WERI-Rb-1 (cell line): Measurements from ENCODE around the gene SLC34A3.

ENCODE experiments used
- DNase-seq: peaks from one replicate; pipeline ENCODE4 v3.0.0-alpha.2; 2020
- H3K27ac ChIP-seq: fragments of 250-450 bp; sonication (Bioruptor Pico); 2 replicates; pipeline ENCODE4 v1.5.1; 2020; ENCODE audit warnings: mild to moderate bottlenecking, moderate library complexity
- H3K27me3 ChIP-seq: fragments of 250-450 bp; sonication (Bioruptor Pico); 2 replicates; pipeline ENCODE4 v1.5.1; 2021; ENCODE audit warnings: mild to moderate bottlenecking, low read depth, moderate library complexity; ENCODE audit not compliant: insufficient read depth, severe bottlenecking
- H3K36me3 ChIP-seq: fragments of 250-450 bp; sonication (Bioruptor Pico); 2 replicates; pipeline ENCODE4 v1.5.1; 2020; ENCODE audit warnings: mild to moderate bottlenecking, moderate library complexity
- H3K4me3 ChIP-seq: 2 replicates; pipeline ENCODE4 v1.5.1; 2011; ENCODE audit warnings: low read depth, mild to moderate bottlenecking, control low read depth, low read length
- H3K9me3 ChIP-seq: fragments of 250-450 bp; sonication (Bioruptor Pico); 2 replicates; pipeline ENCODE4 v1.5.1; 2021; ENCODE audit warnings: mild to moderate bottlenecking, moderate library complexity; ENCODE audit not compliant: severe bottlenecking
- CTCF ChIP-seq: IDR thresholded peaks from 2 replicates; pipeline ENCODE4 v1.5.1; 2011; ENCODE audit warnings: low read depth, mild to moderate bottlenecking, control low read depth, inconsistent platforms, low read length

SLC34A3 gene

DNA sequence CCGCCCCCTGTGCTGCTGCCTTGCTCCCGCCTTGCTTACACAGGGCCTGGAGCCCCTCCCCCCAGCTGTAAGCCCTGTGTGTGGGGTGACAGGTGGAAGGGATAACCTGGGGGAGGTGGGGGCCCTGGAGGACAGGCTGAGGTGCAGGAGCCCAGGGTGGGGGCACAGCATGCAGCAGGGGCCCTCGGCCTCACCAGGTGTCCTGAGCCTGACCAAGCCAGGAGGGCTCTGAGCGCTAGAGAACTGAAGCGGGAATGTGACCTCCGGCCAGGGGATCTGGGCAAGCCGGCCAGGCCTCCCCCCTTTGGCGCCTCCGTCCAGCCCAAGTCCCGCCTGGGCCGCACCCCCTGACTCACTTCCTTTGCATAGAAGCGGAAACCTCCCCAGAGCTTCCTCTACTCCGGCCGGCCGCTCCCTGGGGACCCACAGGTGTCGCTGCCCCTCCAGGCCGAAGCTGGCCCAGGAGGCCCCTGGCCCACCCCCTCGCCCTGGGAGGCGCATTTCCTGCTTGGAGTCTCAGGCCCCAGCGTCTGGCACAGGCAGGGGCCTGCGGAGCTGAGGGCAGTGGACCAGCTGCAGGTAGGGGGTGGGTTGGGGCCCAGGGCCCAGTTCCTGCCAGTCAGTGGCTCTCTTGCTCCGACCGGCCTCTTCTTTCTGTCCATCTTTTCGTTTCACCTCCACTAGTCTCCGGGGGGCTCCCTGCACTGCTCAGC is 46.8 kb downstream of the SLC34A3 start, which contains the start of gene TOR4A:
Gene TOR4A, plus strand, starts transcription at position 398 of the 713 bp plus-strand sequence. CDS start 964 bp downstream, outside the sequence.
- no peaks in the 10 kb centered on the region for H3K27me3 ChIP-seq
- H3K36me3 ChIP-seq = peaks cover 15% of the 10 kb centered on the region
- TF ChIP-seq CTCF = peak; percentile 26; the same call in 1 of the 2 replicates
- H3K27ac ChIP-seq = peak within 1 kb of the TSS; percentile 98
- DNase-seq = peak; percentile 91
- peak within 1 kb of the TSS; percentile 31 for H3K4me3 ChIP-seq
- H3K9me3 ChIP-seq = no peaks in the 10 kb centered on the region

GRCh38 chr9:137278061-137278701 is 47.5 kb downstream of the SLC34A3 start:
- Histone ChIP-seq H3K27me3 (no peaks in the 10 kb centered on the region), H3K27ac (peak overlapping the region; percentile 98), H3K4me3 (peak overlapping the region; percentile 31), H3K36me3 (peaks cover 15% of the 10 kb centered on the region), H3K9me3 (no peaks in the 10 kb centered on the region)
- TF ChIP-seq CTCF = no peak
- no peak for DNase-seq

- no peak for DNase-seq
- TF ChIP-seq CTCF = no peak
- Histone ChIP-seq H3K36me3 (peaks cover 19% of the 10 kb centered on the region), H3K27ac (no peak overlapping the region), H3K9me3 (no peaks in the 10 kb centered on the region), H3K4me3 (no peak overlapping the region), H3K27me3 (no peaks in the 10 kb centered on the region)
These were observed 48.3 kb downstream of the SLC34A3 start for GRCh38 chr9:137278721-137279711.

DNA sequence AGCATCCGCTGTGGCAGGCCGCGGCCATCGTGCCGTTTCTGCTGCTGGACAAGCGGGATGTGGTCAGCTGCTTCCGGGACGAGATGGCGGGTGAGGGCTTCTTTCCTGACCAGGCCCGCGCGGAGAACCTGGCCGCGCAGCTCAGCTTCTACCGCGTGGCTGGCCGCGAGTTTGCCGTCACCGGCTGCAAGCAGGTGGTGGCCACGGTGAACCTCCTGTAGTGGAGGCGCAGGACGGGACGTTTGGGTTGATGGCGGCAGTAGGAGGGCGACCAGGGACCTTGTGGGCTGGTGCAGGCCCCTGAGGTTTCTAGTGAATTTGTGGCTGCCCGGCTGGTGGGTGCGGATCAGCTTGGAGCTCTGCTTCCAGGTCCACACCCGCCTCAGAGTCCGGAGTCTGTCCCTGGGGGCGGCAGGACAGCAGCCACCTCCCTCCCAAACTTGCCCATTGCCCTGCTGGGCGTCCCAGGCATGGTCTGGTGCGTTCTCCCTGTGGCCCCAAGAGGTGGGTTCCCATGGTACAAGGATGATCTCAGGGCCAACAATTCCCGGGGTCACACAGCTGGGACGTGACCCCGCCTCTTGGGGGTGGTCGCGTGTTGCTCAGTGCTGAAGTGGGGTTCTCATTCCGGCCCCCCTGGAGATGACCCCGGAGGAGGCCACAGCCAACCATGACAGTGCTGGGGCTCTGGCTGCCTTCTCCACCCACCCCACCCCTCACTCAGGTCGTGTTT is 49.2 kb downstream of the SLC34A3 start:
- Histone ChIP-seq H3K27me3 (no peaks in the 10 kb centered on the region), H3K36me3 (peaks cover 19% of the 10 kb centered on the region), H3K9me3 (no peaks in the 10 kb centered on the region), H3K4me3 (no peak overlapping the region), H3K27ac (no peak overlapping the region)
- TF ChIP-seq CTCF = no peak
- DNase-seq = no peak
